IPS-20b (cell line): ENCODE measurements around the gene CRHR2.

ENCODE experiments used
- H3K27ac ChIP-seq: one replicate; pipeline ENCODE4 v1.5.1; 2013; ENCODE audit warnings: low read length
- H3K27me3 ChIP-seq: 2 replicates; pipeline ENCODE4 v1.6.1; 2013; ENCODE audit warnings: mild to moderate bottlenecking, low read length, inconsistent platforms; ENCODE audit not compliant: insufficient read depth
- H3K36me3 ChIP-seq: 2 replicates; pipeline ENCODE4 v1.6.1; 2013; ENCODE audit warnings: low read depth, mild to moderate bottlenecking, inconsistent platforms, low read length, moderate library complexity; ENCODE audit not compliant: insufficient read depth
- H3K4me1 ChIP-seq: 2 replicates; pipeline ENCODE4 v1.6.1; 2013; ENCODE audit warnings: mild to moderate bottlenecking, control low read depth, inconsistent platforms, low read length, moderate library complexity; ENCODE audit not compliant: insufficient read depth
- H3K4me3 ChIP-seq: 2 replicates; pipeline ENCODE4 v1.5.1; 2013; ENCODE audit warnings: mild to moderate bottlenecking, low read length, inconsistent platforms
- H3K9ac ChIP-seq: 2 replicates; pipeline ENCODE4 v1.6.1; 2013; ENCODE audit warnings: low read depth, mild to moderate bottlenecking, inconsistent platforms, low read length, moderate library complexity
- H3K9me3 ChIP-seq: 2 replicates; pipeline ENCODE4 v1.6.1; 2013; ENCODE audit warnings: mild to moderate bottlenecking, low read depth, low read length, inconsistent platforms; ENCODE audit not compliant: insufficient read depth

Gene CRHR2

GRCh38 chr7:30674420-30674819 lies 7.8 kb downstream of the CRHR2 start:
- Histone ChIP-seq H3K9me3 (no peaks in the 10 kb centered on the region), H3K36me3 (no peaks in the 10 kb centered on the region), H3K4me1 (peaks cover 10% of the 10 kb centered on the region; the same call in 1 of the 2 replicates), H3K4me3 (no peak overlapping the region), H3K9ac (no peak overlapping the region), H3K27ac (no peak overlapping the region), H3K27me3 (peaks cover 22% of the 10 kb centered on the region)

GRCh38 chr7:30671793-30672465 lies 10.3 kb downstream of the CRHR2 start:
- Histone ChIP-seq H3K9ac (no peak overlapping the region), H3K4me1 (no peaks in the 10 kb centered on the region), H3K9me3 (no peaks in the 10 kb centered on the region), H3K36me3 (no peaks in the 10 kb centered on the region), H3K4me3 (no peak overlapping the region), H3K27me3 (peaks cover 3% of the 10 kb centered on the region; the same call in 1 of the 2 replicates), H3K27ac (no peak overlapping the region)

GRCh38 chr7:30668102-30668501 lies 14.2 kb downstream of the CRHR2 start:
- no peaks in the 10 kb centered on the region for H3K4me1 ChIP-seq
- H3K9ac ChIP-seq: no peak overlapping the region
- no peak overlapping the region for H3K4me3 ChIP-seq
- H3K27me3 ChIP-seq: no peaks in the 10 kb centered on the region
- H3K36me3 ChIP-seq: no peaks in the 10 kb centered on the region
- H3K9me3 ChIP-seq: no peaks in the 10 kb centered on the region
- H3K27ac ChIP-seq: no peak overlapping the region

DNA sequence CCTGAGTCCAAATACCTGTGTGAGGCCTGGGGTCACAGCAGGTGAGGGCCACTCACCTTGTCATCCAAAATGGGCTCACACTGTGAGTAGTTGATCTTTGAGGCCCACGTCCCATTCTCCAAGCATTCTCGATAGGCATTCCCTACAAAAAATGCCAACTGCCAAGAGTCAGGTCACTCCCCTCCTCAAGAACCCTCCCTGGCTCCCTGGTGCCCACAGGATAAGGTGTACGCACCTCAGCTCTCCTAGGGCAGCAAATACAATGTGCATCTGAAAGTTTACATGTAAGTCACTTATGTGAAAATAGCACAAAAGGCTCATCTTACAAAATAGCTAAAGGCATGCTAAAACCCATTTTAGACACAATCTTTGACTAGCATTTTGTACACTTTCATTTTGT lies 15.1 kb downstream of the CRHR2 start:
- Histone ChIP-seq H3K4me3 (no peak overlapping the region), H3K4me1 (no peaks in the 10 kb centered on the region), H3K27ac (no peak overlapping the region), H3K9ac (no peak overlapping the region), H3K9me3 (no peaks in the 10 kb centered on the region), H3K36me3 (no peaks in the 10 kb centered on the region), H3K27me3 (no peaks in the 10 kb centered on the region)

- no peaks in the 10 kb centered on the region for H3K27me3 ChIP-seq
- no peaks in the 10 kb centered on the region for H3K4me1 ChIP-seq
- H3K9me3 ChIP-seq: no peaks in the 10 kb centered on the region
- H3K27ac ChIP-seq: no peak overlapping the region
- H3K9ac ChIP-seq: no peak overlapping the region
- H3K36me3 ChIP-seq: no peaks in the 10 kb centered on the region
- no peak overlapping the region for H3K4me3 ChIP-seq
Observed at GRCh38 chr7:30665449-30665848, 16.8 kb downstream of the CRHR2 start.

DNA sequence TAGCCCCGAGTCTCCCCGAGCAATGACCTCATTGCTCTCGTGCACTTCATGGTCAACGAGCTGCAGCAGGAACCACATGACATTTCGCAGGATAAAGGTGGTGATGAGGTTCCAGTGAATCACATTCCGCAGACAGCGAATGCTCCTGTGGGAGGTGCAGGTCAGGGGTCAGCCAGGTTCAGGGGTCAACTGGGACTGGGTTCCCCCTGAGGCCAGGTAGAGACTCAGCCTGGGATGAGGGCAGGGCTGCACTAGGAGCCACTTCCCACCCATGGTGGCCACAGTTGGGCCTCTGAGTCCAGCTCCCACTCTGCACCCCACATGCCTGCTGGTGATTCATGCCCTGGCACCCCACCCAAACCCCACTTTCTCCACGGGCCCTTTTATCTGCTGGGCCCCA lies 17.2 kb downstream of the CRHR2 start:
- no peaks in the 10 kb centered on the region for H3K36me3 ChIP-seq
- no peak overlapping the region for H3K27ac ChIP-seq
- no peaks in the 10 kb centered on the region for H3K27me3 ChIP-seq
- H3K4me1 ChIP-seq: no peaks in the 10 kb centered on the region
- no peak overlapping the region for H3K9ac ChIP-seq
- no peak overlapping the region for H3K4me3 ChIP-seq
- H3K9me3 ChIP-seq: no peaks in the 10 kb centered on the region

DNA sequence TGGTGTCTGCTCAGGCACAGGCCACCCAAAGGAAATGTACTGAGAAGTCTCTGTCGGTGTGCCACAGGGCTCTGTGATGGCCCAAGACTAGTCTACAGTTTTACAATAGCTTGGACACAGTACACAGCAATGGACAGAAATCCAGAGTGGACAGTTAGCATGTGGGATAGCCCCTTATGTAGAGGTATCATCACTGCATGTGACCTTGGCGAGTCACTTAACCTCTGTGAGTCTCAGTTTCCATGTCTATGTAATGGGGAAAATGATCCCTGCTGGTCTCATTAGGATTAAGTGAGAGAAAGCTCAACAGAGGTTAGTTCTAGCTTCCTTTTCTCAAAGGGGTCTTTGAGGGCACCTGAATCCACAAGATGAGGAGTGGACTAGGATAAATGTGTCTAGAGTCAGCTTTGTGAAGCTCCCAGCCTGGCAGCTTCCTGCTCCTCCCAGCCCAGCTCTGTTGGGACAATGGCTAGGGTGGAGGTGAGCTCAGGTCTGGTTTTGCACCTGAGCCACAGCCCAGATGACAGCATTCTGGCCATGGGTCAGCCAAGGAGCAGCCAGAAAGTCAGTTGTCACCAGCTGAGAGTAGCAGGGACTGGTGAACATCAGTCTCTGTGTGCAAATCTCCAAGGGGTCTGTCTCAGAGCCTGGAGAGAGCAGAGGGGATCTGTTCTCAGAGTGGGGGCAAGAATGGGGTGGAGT lies 17.9 kb downstream of the CRHR2 start:
- Histone ChIP-seq H3K9me3 (no peaks in the 10 kb centered on the region), H3K27me3 (no peaks in the 10 kb centered on the region), H3K4me3 (no peak overlapping the region)

GRCh38 chr7:30663414-30663813 lies 18.8 kb downstream of the CRHR2 start:
- H3K36me3 ChIP-seq: no peaks in the 10 kb centered on the region
- no peak overlapping the region for H3K27ac ChIP-seq
- H3K9ac ChIP-seq: no peak overlapping the region
- no peaks in the 10 kb centered on the region for H3K9me3 ChIP-seq
- no peaks in the 10 kb centered on the region for H3K27me3 ChIP-seq
- no peaks in the 10 kb centered on the region for H3K4me1 ChIP-seq
- no peak overlapping the region for H3K4me3 ChIP-seq

More for the DNA sequence above, 17.9 kb downstream of the CRHR2 start:
- Histone ChIP-seq H3K4me1 (no peaks in the 10 kb centered on the region), H3K27ac (no peak overlapping the region), H3K36me3 (no peaks in the 10 kb centered on the region), H3K9ac (no peak overlapping the region)

- Histone ChIP-seq H3K9ac (no peak overlapping the region), H3K27ac (no peak overlapping the region), H3K36me3 (no peaks in the 10 kb centered on the region), H3K4me3 (no peak overlapping the region), H3K9me3 (no peaks in the 10 kb centered on the region), H3K27me3 (no peaks in the 10 kb centered on the region), H3K4me1 (no peaks in the 10 kb centered on the region)
Observed at GRCh38 chr7:30662431-30662939, 19.8 kb downstream of the CRHR2 start.

DNA sequence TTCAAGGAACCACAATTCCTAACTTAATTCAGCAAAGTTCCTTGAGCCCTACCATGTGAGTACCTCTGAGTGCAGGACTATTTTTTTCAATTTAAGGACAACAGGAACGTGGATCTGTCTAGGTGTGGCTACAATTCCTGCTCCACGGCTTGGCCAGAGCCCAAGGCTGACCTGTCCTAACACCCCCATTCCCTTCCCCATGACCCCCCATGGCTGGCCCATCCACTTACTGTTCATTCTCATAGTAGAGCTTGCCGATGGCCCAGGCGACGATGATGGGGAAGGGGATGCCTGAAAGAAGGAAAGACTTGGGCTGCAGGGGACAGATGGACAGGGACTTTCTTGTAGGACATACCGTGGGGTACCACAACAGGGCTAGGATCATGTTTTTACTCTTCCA lies 20.3 kb downstream of the CRHR2 start:
- Histone ChIP-seq H3K27me3 (no peaks in the 10 kb centered on the region), H3K36me3 (no peaks in the 10 kb centered on the region), H3K4me1 (no peaks in the 10 kb centered on the region), H3K9me3 (no peaks in the 10 kb centered on the region), H3K27ac (no peak overlapping the region), H3K9ac (no peak overlapping the region), H3K4me3 (no peak overlapping the region)

- no peaks in the 10 kb centered on the region for H3K4me1 ChIP-seq
- no peaks in the 10 kb centered on the region for H3K27me3 ChIP-seq
Observed at GRCh38 chr7:30660331-30661255, 21.7 kb downstream of the CRHR2 start.

More at GRCh38 chr7:30660331-30661255, 21.7 kb downstream of the CRHR2 start:
- Histone ChIP-seq H3K9me3 (no peaks in the 10 kb centered on the region), H3K4me3 (no peak overlapping the region), H3K9ac (no peak overlapping the region), H3K36me3 (no peaks in the 10 kb centered on the region), H3K27ac (no peak overlapping the region)
